ENCODE data around the gene ZNF415. TPM values are rescaled to one million over a fixed set of nuclear protein-coding genes. Genes with fewer than 3 reads are reported as not detected.
"Not testable (repeated sequence)": the region's sequence is repeated elsewhere in the genome, so short reads cannot be mapped to it uniquely, and the experiment has no call there.

ZNF415 gene
- total and polyA plus RNA-seq, 2 donors = 8.1 to 9.1 TPM

DNA sequence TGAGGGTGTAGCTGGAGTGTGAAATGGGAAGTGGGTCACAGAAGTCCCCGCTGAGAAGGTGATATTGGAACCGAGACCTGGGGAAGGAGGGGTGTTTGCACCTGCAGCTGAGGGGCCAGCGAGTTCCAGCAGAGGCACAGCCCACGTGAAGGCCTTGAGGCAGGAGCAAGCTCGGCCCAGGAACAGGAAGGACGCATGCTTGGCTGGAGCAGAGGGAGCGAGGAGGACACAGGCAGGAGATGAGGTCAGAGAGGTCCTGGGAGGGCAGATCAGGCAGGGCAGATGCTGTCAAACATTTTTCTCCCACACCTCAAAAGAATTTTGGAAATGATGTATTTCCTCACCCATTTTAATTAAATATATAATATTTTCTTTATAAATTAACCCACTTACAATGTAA is 9.3 kb downstream of the ZNF415 start:
- Histone ChIP-seq H3K4me3 (ENCODE audit: low read length in 2 of 2) (no peak overlapping the region), H3K27ac (ENCODE audit: low read depth in 1 of 2, low read length in 1 of 2) (no peak overlapping the region), H3K36me3 (ENCODE audit: control insufficient read depth in 2 of 2, insufficient read depth in 2 of 2, low read length in 1 of 2) (peaks cover 0 to 5% of the 10 kb centered on the region in 2 donors), H3K4me1 (ENCODE audit: control insufficient read depth in 2 of 2, insufficient read depth in 2 of 2, low read length in 2 of 2) (no peaks in the 10 kb centered on the region), H3K9me3 (ENCODE audit: control insufficient read depth in 2 of 2, insufficient read depth in 1 of 2, low read length in 1 of 2) (peaks cover 0 to 15% of the 10 kb centered on the region in 2 donors), H3K27me3 (ENCODE audit: control insufficient read depth in 2 of 2, insufficient read depth in 1 of 2, low read length in 1 of 2) (no peaks in the 10 kb centered on the region)
- DNase-seq (ENCODE audit: low read depth in 6 of 9, low spot score in 9 of 9) = no peak
- WGBS = 89% methylated on average over 7 of the region's 7 CpGs

GRCh38 chr19:53112286-53112685 is 20.4 kb downstream of the ZNF415 start:
- no peak overlapping the region for H3K27ac ChIP-seq (ENCODE audit: low read depth in 1 of 2, low read length in 1 of 2)
- no peaks in the 10 kb centered on the region for H3K27me3 ChIP-seq (ENCODE audit: control insufficient read depth in 2 of 2, insufficient read depth in 1 of 2, low read length in 1 of 2)
- DNase-seq (ENCODE audit: low read depth in 6 of 9, low spot score in 9 of 9) = no peak
- H3K4me3 ChIP-seq (ENCODE audit: low read length in 2 of 2) = no peak overlapping the region
- H3K9me3 ChIP-seq (ENCODE audit: control insufficient read depth in 2 of 2, insufficient read depth in 1 of 2, low read length in 1 of 2) = peaks cover 3 to 7% of the 10 kb centered on the region in 2 donors
- peaks cover 15 to 22% of the 10 kb centered on the region in 2 donors for H3K36me3 ChIP-seq (ENCODE audit: control insufficient read depth in 2 of 2, insufficient read depth in 2 of 2, low read length in 1 of 2)
- 99% methylated on average over 2 of the region's 2 CpGs for WGBS
- no peaks in the 10 kb centered on the region for H3K4me1 ChIP-seq (ENCODE audit: control insufficient read depth in 2 of 2, insufficient read depth in 2 of 2, low read length in 2 of 2)

- 95% methylated on average over 5 of the region's 5 CpGs for WGBS
- no peak overlapping the region for H3K27ac ChIP-seq (ENCODE audit: low read depth in 1 of 2, low read length in 1 of 2)
- H3K36me3 ChIP-seq (ENCODE audit: control insufficient read depth in 2 of 2, insufficient read depth in 2 of 2, low read length in 1 of 2) = peaks cover 15 to 17% of the 10 kb centered on the region in 2 donors
- H3K27me3 ChIP-seq (ENCODE audit: control insufficient read depth in 2 of 2, insufficient read depth in 1 of 2, low read length in 1 of 2) = no peaks in the 10 kb centered on the region
- no peak overlapping the region for H3K4me3 ChIP-seq (ENCODE audit: low read length in 2 of 2)
- peaks cover 2 to 4% of the 10 kb centered on the region in 2 donors for H3K9me3 ChIP-seq (ENCODE audit: control insufficient read depth in 2 of 2, insufficient read depth in 1 of 2, low read length in 1 of 2)
- no peak for DNase-seq (ENCODE audit: low read depth in 6 of 9, low spot score in 9 of 9)
- H3K4me1 ChIP-seq (ENCODE audit: control insufficient read depth in 2 of 2, insufficient read depth in 2 of 2, low read length in 2 of 2) = no peaks in the 10 kb centered on the region
Observed at GRCh38 chr19:53109527-53109926, 23.2 kb downstream of the ZNF415 start.

GRCh38 chr19:53103234-53104203 is 29.2 kb downstream of the ZNF415 start, which contains the start of gene ZNF160:
ZNF160 (minus strand) TSS chr19:53103422; CDS start chr19:53086276, 17,146 bp downstream.
- Histone ChIP-seq H3K9me3 (ENCODE audit: control insufficient read depth in 2 of 2, insufficient read depth in 1 of 2, low read length in 1 of 2) (no peaks in the 10 kb centered on the region), H3K27ac (ENCODE audit: low read depth in 1 of 2, low read length in 1 of 2) (peak within 1 kb of the TSS; percentile 95), H3K27me3 (ENCODE audit: control insufficient read depth in 2 of 2, insufficient read depth in 1 of 2, low read length in 1 of 2) (no peaks in the 10 kb centered on the region), H3K4me1 (ENCODE audit: control insufficient read depth in 2 of 2, insufficient read depth in 2 of 2, low read length in 2 of 2) (peaks cover 11 to 17% of the 10 kb centered on the region in 2 donors), H3K4me3 (ENCODE audit: low read length in 2 of 2) (peak within 1 kb of the TSS; percentile 76 to 83), H3K36me3 (ENCODE audit: control insufficient read depth in 2 of 2, insufficient read depth in 2 of 2, low read length in 1 of 2) (peaks cover 0 to 3% of the 10 kb centered on the region in 2 donors)
- DNase-seq (ENCODE audit: low read depth in 6 of 9, low spot score in 9 of 9) = peak; percentile 93 to 99 (median 98)
- 3% methylated on average over 67 of the region's 67 CpGs for WGBS

DNA sequence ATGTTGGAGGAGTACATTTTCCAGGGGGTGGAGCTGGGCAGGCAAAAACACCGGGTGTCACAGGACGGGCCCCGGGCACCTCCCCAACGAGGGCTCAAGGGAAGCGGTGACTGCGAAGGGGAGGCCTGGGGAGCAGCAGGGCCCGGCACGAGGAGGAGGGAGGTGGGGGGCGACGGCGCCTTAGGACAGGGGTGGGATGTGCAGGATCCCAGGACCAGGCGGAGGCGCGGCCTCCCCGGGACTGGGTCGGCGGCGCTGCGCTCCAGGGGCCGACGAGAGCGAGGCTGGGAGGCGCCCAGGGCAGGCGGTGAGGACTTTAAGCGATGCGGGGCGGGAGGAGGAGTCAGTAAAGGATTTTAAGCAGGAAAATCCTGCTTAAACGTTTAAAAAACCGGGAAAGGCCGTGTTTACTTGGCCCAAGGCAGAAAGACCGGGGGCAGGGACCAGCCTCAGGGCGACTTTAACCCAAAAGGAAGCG is 29.9 kb downstream of the ZNF415 start:
- no peaks in the 10 kb centered on the region for H3K27me3 ChIP-seq (ENCODE audit: control insufficient read depth in 2 of 2, insufficient read depth in 1 of 2, low read length in 1 of 2)
- 2% methylated on average over 33 of the region's 33 CpGs for WGBS
- H3K9me3 ChIP-seq (ENCODE audit: control insufficient read depth in 2 of 2, insufficient read depth in 1 of 2, low read length in 1 of 2) = no peaks in the 10 kb centered on the region
- peaks cover 11 to 17% of the 10 kb centered on the region in 2 donors for H3K4me1 ChIP-seq (ENCODE audit: control insufficient read depth in 2 of 2, insufficient read depth in 2 of 2, low read length in 2 of 2)
- DNase-seq (ENCODE audit: low read depth in 6 of 9, low spot score in 9 of 9) = peak in 5 of 9 donors; percentile 10 to 60 (median 13)
- peak overlapping the region; percentile 95 for H3K27ac ChIP-seq (ENCODE audit: low read depth in 1 of 2, low read length in 1 of 2)
- peaks cover 0 to 10% of the 10 kb centered on the region in 2 donors for H3K36me3 ChIP-seq (ENCODE audit: control insufficient read depth in 2 of 2, insufficient read depth in 2 of 2, low read length in 1 of 2)
- peak overlapping the region; percentile 76 to 83 for H3K4me3 ChIP-seq (ENCODE audit: low read length in 2 of 2)

DNA sequence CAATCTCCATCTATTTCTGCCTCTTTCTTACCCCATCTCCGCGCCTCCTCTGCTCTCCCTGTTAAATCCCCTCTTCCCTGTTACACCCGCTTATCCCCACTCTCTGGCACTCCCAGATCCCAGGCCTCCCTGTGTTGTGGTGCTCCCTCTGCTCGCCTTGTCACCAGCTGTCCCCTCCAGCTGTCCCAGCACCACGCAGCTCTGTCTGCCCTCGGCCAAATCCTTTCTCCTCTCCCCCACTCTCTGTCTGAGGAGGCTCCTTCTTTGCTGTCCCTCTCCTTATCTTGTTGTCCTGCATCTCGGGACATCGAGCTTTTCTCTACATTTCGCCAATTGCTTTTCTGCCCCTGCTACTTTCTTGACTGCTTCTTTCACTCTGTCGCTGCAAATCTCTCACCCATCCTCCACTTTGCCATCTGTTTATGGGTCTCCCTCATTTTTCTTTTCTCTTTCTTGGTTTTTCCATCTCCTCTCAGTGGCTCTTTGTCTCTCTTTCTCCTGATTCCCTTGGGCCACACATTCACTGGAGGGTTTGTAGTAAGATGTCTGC is 30.4 kb downstream of the ZNF415 start:
- Histone ChIP-seq H3K27me3 (ENCODE audit: control insufficient read depth in 2 of 2, insufficient read depth in 1 of 2, low read length in 1 of 2) (no peaks in the 10 kb centered on the region), H3K9me3 (ENCODE audit: control insufficient read depth in 2 of 2, insufficient read depth in 1 of 2, low read length in 1 of 2) (no peaks in the 10 kb centered on the region), H3K4me1 (ENCODE audit: control insufficient read depth in 2 of 2, insufficient read depth in 2 of 2, low read length in 2 of 2) (peaks cover 11 to 17% of the 10 kb centered on the region in 2 donors), H3K27ac (ENCODE audit: low read depth in 1 of 2, low read length in 1 of 2) (peak overlapping the region; percentile 95), H3K4me3 (ENCODE audit: low read length in 2 of 2) (peak overlapping the region; percentile 76 to 83), H3K36me3 (ENCODE audit: control insufficient read depth in 2 of 2, insufficient read depth in 2 of 2, low read length in 1 of 2) (peaks cover 0 to 15% of the 10 kb centered on the region in 2 donors)
- DNase-seq (ENCODE audit: low read depth in 6 of 9, low spot score in 9 of 9) = no peak
- WGBS = 72% methylated on average over 10 of the region's 10 CpGs

DNA sequence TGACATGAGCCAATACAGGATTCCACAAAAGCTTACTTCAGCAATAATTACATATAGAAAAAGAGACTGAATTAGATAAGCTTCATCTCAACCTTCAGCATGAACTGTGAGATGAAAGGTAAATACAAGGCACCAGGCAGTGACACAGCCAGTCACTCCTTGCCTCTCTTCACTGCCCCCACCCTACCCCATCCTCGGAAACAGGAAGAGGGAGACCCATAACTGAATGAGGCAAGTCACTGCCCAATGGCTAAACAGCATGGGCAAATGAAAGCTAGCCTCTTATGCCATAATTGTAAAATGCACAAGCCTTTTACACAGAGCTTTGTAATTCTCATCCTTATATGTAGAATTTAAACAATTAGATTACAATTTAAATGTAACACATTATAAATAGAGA is 31.2 kb downstream of the ZNF415 start:
- 17% methylated on average over 1 of the region's 1 CpG for WGBS
- Histone ChIP-seq H3K9me3 (ENCODE audit: control insufficient read depth in 2 of 2, insufficient read depth in 1 of 2, low read length in 1 of 2) (no peaks in the 10 kb centered on the region), H3K4me3 (ENCODE audit: low read length in 2 of 2) (peak overlapping the region in 1 of 2 donors; percentile 5), H3K4me1 (ENCODE audit: control insufficient read depth in 2 of 2, insufficient read depth in 2 of 2, low read length in 2 of 2) (peaks cover 11 to 17% of the 10 kb centered on the region in 2 donors), H3K27me3 (ENCODE audit: control insufficient read depth in 2 of 2, insufficient read depth in 1 of 2, low read length in 1 of 2) (no peaks in the 10 kb centered on the region), H3K36me3 (ENCODE audit: control insufficient read depth in 2 of 2, insufficient read depth in 2 of 2, low read length in 1 of 2) (peaks cover 0 to 15% of the 10 kb centered on the region in 2 donors), H3K27ac (ENCODE audit: low read depth in 1 of 2, low read length in 1 of 2) (no peak overlapping the region)
- DNase-seq (ENCODE audit: low read depth in 6 of 9, low spot score in 9 of 9) = peak in 4 of 9 donors; percentile 7 to 37 (median 16)

DNA sequence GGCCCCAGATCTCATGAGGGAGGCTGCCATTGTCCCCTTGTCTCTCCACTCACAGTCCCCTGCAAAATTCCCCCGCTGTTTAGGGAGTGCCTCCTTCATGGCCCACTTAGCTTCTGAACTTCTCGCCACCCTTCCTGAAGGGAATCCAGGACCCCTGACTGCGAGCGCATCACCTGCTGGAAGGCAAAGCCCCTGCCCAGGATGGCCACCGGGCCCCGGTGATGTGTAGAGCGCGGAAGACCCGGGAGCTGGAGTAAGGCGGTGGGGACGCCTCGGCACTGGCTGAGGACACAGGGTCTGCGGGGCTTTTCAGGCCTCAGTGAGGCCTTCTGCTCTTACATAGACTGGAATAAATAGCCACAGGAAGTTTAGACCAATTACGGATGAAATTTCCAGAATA is 34.1 kb downstream of the ZNF415 start:
- H3K9me3 ChIP-seq (ENCODE audit: control insufficient read depth in 2 of 2, insufficient read depth in 1 of 2, low read length in 1 of 2); H3K27ac ChIP-seq (ENCODE audit: low read depth in 1 of 2, low read length in 1 of 2); H3K27me3 ChIP-seq (ENCODE audit: control insufficient read depth in 2 of 2, insufficient read depth in 1 of 2, low read length in 1 of 2); H3K4me3 ChIP-seq (ENCODE audit: low read length in 2 of 2); DNase-seq (ENCODE audit: low read depth in 6 of 9, low spot score in 9 of 9): not testable (repeated sequence)
- Histone ChIP-seq H3K36me3 (ENCODE audit: control insufficient read depth in 2 of 2, insufficient read depth in 2 of 2, low read length in 1 of 2) (peaks cover 14 to 22% of the 10 kb centered on the region in 2 donors), H3K4me1 (ENCODE audit: control insufficient read depth in 2 of 2, insufficient read depth in 2 of 2, low read length in 2 of 2) (peaks cover 11 to 12% of the 10 kb centered on the region in 2 donors)
- WGBS = 96% methylated on average over 14 of the region's 14 CpGs
